GM19043 (cell line): ENCODE measurements around the gene TNFSF18.
"Not testable (repeated sequence)": the region's sequence is repeated elsewhere in the genome, so short reads cannot be mapped to it uniquely, and the experiment has no call there.

Experiments used
- ATAC-seq: cut with Tn5 transposase; IDR thresholded peaks from one replicate; pipeline ENCODE4 v1.9.1; 2021; ENCODE audit warnings: low read depth; ENCODE audit not compliant: unreplicated experiment

TNFSF18 gene, protein sequence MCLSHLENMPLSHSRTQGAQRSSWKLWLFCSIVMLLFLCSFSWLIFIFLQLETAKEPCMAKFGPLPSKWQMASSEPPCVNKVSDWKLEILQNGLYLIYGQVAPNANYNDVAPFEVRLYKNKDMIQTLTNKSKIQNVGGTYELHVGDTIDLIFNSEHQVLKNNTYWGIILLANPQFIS

DNA sequence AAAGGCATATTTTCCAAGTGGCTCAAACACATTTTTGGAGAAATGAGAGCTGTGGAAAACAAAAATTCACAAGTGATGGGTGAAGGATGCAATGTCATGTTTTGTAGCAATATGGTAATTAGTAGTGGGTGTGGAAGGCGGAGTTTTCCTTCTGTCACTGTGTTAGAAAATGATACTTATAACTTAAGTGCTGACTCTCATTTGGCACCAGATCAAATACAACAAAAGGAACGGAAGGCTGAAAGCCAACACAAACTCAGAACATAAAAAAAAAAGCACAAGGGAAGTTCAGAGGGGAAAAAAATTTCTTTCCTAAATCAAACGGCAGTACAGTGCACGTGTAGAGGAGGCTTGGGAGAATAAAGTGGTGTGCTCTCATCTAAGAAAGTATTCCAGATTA, at the start of gene TNFSF18:
TSS of gene TNFSF18 (minus strand) at position 77 of the 400 bp plus-strand sequence. CDS start at position 32, 45 bp downstream.
- no peak for ATAC-seq

DNA sequence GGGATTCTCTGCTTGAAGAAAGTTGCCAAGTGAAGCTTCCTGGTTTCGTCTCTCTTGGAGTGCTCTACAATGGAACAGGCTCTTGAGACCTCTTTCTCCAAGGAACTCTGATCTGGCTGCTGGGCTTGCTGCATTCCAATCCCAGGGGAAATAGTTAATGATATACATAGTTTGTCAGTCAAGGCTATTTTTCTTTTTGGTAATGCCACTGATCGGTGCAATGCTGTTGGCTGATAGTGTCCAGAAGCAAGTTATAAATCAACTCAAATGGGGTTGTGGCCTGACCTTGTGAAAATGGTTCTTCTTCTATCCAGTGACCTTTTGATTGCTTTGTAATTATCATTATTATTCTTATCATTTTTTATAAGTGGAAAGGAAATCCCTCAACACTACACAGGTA, 48.4 kb upstream of the TNFSF18 start:
- ATAC-seq: no peak

DNA sequence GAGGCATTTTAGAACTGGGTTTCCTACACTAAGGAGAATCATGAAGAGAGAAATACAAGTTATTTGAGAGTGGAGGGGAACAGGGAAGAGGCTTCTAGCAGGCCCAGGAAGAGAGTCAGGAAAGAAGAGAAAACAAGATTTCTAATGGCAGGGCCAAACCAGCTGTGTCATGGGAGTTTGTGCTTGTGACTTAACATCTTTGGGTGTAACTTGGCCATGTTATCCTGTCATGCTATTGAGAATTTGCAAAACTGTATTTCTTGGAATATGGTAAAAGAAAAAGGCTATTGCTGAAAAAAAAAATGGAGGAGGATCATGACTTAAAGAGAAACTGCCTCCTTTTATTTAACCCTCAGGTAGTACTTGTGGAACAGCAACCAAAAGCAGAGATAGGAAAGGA, 47.4 kb upstream of the TNFSF18 start:
- no peak for ATAC-seq

DNA sequence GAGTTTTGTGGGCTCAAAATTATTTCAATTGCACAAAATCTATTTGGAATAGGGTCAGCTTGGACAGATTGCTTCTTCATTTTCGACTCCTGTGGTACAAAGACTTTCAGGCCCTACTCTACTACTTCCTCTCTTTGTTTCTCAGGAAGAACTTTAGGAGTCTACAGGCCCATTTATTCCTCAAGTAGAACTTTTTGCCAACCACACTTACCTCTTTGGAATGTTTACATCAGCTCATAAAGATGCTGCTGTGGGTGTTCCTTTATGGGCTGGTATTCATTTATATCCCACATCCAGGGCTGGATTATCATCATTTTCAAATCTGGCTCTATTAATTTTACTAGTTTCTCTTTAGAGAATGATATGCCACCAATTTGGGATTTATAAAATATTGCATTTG, 46.3 kb upstream of the TNFSF18 start:
- no peak for ATAC-seq

DNA sequence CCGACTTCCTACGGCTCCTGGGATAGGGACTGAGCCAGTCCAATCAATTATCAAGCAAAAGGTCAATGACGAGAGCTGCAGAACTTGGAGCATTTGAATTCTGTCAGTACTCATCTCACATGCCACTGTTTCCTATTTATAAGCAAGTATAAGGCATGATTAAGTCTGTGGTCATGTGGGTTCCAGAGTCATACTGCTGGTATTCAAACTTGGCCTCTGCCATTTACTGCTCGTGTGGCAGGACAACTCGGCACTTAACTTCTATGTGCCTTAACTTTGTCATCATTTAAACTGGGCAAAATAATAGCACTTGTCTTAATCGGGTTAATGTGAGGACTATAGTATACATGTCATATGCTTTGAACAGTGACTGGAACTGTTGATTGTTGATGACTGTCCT, 44.9 kb upstream of the TNFSF18 start:
- ATAC-seq: no peak

DNA sequence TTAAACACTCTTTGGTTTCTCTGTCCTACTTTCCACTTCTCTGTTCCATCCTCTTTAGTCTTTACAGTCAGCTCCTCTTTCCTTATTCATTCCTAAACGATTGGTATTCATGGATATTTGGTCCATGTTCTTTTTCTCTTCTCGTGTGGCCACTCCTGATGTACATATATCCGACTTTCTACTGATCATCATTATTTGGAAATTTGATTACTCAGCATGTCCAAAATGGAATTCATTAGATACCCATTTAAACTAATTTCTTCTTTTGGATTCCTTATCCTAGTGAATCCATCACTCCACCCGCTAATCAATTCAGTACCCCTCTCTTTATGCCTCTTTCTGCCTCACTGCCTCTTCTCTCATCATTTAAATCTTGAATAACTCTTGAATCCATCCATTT, 43.8 kb upstream of the TNFSF18 start:
- ATAC-seq: no peak

DNA sequence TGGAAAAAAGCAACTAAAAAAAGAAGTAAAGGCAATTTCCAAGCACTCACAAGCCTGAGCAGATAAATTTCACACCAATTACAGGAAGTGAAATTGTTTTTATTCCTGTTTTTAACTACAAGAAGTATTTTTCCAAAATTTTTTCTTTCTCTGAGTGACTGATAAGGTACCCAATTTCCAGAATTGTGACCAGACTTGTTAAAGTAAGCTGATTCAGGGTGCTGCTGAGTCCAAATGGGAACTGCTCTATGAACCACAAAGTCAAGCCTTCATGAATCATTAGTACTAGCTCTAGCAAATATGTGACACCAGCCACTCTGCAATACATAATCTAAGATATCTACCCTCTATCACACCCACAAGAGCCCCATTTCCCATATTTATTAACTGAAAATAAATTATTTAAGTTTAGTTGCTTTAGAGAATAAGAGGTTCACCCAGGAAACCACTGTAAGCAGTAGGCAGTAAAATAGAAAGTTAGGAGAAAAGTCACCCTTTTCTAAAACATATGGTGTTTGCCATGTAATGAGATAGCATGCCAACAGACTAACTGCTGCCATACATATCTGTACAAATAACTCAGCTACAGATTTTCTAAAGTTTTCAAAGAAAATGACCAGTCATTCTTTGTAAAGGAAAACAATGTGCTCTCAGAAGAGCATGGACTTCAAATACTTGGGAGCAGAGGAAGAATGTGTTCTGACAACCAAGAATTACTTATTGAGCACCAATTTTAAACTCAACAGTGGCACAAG, 43.1 kb upstream of the TNFSF18 start:
- ATAC-seq: no peak

DNA sequence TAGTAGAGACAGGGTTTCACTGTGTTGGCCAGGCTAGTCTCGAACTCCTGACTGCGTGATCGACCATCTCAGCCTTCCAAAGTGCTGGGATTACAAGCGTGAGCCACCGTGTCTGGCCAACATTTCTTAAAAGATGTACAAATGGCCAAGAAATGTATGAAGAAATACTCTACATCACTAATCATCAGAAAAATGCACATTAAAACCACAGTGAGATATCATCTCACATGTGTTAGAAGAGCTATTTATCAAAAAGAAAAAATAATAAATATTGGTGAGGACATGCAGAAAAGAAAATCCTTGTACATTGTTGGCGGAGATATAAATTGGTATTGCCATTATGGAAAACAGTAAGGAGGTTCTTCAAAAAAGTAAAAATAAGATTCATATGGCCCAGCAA, 33.6 kb upstream of the TNFSF18 start:
- ATAC-seq: no peak

DNA sequence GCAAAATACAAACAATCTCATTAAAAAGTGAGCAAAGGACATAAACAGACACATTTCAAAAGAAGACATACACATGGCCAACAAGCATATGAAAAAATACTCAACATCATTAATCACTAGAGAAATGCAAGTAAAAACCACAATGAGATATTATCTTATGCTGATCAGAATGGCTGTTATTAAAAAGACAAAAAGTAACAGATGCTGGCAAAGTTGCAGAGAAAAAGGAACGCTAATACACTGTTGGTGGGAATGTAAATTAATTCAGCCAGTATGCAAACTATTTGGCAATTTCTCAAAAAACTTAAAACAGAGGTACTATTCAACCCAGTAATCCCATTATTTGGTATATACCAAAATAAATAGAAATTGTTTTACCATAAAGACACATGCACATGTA, 32.2 kb upstream of the TNFSF18 start:
- no peak for ATAC-seq

DNA sequence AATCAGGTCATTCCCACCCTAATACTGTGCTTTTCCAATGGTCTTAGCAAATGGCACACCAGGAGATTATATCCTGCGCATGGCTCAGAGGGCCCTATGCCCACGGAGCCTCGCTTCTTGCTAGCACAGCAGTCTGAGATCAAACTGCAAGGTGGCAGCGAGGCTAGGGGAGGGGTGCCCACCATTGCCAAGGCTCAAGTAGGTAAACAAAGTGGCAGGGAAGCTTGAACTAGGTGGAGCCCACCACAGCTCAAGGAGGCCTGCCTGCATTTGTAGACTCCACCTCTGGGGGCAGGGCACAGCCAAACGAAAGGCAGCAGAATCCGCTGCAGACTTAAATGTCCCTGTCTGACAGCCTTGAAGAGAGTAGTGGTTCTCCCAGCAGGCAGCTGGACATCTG, 23.5 kb upstream of the TNFSF18 start:
- not testable (repeated sequence) for ATAC-seq

DNA sequence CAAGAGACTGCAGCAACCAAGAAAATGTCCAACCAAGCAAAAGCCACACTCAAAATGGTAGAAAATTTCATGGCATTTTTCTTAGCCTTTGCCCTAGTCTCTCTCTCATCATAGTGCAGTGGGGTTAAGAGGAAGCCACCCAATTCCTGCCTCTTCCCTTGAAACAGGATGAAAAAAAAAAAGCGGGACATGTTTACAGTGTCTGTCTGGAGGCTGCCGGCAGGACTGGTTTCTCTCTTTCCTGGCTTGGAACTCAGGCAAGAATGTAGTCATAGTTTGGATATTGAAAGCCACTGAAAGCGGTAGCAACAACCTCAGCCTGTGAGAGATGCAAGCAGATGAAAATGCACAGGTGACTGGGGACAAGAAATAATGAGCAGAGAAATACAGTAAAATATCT, 13.3 kb upstream of the TNFSF18 start:
- no peak for ATAC-seq

DNA sequence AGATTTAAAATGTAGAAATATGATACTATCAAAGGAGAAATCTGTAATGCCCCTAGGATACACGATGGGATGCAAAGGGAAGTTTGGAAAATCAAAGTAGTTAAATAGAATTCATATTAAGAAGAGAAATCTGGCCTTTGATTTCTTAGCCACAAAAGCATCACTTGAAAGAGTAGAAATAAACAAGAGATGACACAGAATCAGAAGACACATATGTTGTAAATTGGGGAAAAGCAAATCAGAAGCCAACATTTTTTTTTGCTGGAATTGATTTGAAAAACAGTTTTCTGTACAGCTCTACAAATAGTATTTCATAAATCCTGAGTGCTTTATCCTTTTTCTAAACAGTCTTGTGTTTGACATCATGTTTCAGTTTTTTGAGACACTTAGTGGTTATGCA, 12.4 kb upstream of the TNFSF18 start:
- ATAC-seq: no peak

DNA sequence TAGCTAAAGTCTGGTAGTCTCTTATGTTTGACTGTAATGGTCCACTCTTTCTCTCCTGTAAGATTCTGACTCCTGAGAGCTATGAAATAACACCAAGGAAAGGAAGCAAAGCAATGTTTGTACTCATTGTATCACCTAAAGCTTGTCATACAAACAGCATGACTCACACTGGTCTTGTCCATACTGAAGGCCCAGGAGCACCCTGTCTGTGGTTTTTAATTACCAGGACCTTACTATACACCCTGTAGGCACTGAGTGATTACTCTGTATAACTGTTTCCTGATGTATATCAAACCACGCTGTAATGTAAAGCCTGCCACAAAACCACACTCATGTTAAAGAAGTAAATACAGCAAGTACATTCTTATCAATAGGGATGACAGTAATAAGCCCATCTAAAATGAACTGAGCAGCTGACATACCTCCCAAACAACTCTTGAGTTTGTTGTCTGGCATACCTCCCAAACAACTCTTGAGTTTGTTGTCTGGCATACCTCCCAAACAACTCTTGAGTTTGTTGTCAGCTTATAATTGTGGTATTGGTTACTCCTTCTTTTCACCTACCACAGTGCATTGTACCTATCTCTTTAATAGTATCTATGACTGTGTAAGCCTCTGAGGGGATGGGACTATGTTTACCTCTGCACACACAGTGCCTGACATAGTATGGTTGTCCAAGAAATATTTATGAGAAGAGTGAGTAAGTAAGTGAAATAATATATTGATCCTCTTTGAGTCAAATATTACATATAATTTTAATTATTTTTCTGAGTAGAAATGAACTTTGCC, 11.6 kb upstream of the TNFSF18 start:
- no peak for ATAC-seq

DNA sequence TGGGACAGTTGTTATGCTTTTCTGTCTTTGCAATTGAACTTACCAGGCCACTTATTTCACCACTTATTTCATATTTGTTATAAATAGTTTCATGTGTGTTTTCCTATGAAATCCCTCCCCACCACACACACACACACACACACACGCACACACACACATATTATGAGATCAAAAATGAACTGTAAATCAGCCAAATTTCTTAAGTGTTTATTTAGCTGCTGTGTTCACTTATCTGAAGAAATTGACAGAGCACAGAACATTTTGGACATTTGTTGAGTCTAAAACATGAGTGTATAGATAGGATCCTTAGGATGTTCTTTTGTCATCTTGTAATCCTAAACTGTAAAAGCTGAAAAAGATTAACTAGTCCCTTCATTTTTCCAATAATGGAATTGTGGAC, 7.8 kb upstream of the TNFSF18 start:
- ATAC-seq: no peak

DNA sequence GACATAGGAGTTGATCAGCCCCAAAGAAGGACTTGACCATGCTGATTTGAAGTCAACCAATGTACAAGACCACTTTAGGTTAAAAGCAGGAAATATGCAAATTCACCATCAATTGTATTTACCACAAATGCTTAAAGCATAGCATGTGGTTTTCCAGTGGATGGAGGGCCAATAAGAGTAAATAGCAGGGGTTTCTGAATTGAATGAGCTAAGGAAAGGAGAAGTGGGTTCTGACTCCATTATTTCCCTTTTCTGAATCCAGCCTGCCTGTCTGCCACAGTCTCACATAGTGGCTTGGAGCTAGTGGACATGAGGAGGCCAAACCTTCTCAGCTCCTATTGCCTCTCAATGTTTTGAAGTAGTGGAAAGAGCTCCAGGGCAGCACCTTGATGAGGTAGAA, 7.2 kb upstream of the TNFSF18 start:
- ATAC-seq: no peak

DNA sequence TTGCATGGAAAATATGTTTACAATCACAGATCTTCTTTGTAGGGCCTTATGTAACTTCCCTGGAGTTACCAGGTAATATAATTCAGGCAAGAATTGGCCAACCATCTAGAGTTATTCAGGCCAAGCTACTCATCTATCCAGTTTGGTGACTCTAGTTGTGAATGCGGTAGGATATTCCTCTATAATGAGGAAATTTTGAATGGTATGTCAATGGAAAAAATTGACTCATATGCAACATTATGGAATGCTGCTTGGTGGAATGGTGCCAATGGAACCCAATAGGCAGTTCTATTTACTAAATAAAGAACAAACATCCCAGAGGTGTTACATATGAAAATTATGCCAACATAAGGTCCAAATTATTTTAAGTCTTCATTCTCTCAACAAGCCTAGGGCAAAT, 5.6 kb upstream of the TNFSF18 start:
- no peak for ATAC-seq

DNA sequence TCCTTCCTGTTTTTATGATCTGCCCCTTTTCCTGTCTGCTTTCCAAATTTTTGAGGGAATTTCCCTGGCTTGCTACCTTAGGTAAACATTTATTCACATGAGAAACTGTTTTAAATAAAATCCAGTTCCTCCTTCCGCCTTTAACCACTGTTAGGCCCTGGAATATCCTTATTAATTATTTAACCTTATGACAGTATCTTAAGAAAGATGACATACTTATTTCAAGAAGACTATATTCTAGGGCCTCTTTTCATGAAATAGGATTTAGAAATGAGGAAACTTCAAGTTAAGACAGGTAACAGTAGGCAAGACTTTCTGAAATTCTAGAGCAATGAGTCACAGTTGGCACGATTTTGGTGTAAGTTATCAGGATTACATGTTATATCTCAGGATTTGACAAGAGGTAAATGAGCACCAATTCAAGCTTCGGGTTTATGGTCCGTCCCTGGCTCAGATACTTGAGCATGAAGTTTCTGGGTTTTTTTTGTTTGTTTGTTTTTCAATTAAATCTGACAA, 2.0 kb upstream of the TNFSF18 start:
- no peak for ATAC-seq

DNA sequence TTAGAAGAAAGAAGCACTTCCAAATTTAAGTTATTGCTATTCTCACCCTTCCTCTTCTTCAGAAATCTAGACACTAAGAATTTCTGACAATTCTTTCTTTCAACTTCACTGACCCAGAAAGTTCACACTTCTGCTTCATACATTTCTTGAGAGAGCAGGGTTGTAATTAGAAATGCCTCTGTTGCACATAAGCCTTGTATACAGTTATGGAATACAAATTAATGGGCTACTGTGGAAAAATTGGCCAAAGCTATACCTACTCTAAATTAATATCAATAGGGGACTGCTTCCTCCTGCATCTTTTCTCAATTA, 1.5 kb downstream of the TNFSF18 start:
- ATAC-seq: no peak

DNA sequence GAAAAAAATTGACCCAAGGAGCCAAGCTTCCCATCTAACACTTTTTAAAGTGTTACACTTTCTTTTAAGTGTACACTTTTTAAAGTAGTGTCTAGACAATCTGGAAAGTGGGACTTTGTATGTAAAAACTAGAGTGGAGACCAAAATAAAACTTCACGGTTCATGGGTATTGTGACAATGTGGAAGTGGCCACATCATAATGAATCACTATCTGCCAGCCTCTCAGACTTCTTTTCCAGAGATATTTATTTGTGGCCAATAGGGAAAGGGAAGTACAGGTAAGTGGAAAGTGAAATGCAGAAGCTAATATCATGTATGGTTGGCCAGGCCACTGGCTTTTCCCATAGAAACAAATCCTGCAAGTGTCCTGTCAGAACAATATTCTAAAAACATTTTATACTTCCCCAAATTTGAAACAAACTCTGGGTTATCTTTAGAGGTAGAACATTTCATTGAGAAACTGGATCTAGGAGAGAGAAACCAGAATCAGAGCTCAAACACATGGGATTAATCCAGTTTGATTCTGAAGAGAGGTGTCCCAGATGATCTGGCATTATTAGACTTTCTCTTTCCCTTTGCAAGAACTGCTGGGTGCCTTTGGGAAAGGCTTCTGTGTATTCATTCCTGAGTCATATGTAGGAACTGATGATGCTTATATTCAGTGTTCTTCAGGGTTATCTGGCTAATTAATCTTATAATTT, 2.0 kb downstream of the TNFSF18 start:
- no peak for ATAC-seq

DNA sequence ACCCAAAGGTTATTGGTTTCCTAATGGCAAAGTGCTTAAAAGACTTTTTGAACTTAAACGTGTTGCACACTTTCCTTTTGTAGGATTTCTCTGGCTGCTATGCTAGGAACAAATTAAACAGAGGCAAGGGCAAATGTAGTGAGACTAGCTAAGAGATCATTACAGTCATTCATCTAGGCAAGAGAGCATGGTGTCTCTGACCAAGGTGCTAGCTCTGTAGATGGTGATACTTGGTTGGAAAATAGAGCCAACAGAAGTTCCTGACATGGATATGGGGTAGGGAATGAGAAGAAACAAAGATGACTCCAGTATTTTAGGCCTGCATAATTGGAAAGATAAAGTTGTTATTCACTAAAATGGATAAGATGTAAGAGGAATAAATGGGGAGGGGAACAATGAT, 6.1 kb downstream of the TNFSF18 start:
- no peak for ATAC-seq

DNA sequence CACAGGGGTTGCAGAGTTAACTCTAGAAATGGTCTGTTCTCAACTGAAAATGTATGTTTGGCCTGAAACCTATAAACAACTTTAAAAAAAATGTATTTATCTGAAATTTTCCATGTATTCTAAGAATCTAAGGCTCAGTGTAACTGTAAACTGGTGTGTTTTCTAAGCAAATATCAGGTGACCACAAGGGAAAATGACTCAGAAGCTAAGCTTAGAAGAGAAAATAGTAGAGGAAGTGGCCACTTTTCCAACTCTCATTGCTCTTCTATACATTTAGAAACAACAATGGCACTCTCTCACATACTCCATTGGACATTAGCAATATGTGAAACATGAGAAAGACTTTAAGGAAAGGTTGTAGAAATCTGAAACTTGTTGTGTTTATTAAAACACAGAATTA, 7.5 kb downstream of the TNFSF18 start:
- no peak for ATAC-seq
